22Rv1 (cell line): ENCODE results near the gene KRT4.

Experiments used
- ZFX ChIP-seq: fragments of 450-650 bp; IDR thresholded peaks from 2 replicates; pipeline ENCODE4 v1.6.1; 2017; ENCODE audit warnings: antibody characterized with exemption, borderline replicate concordance
- TF ChIP-seq, protein P1 (sequence below): fragments of 450-650 bp; IDR thresholded peaks from 2 replicates; pipeline ENCODE4 v1.5.1; 2017; ENCODE audit warnings: mild to moderate bottlenecking

DNA sequence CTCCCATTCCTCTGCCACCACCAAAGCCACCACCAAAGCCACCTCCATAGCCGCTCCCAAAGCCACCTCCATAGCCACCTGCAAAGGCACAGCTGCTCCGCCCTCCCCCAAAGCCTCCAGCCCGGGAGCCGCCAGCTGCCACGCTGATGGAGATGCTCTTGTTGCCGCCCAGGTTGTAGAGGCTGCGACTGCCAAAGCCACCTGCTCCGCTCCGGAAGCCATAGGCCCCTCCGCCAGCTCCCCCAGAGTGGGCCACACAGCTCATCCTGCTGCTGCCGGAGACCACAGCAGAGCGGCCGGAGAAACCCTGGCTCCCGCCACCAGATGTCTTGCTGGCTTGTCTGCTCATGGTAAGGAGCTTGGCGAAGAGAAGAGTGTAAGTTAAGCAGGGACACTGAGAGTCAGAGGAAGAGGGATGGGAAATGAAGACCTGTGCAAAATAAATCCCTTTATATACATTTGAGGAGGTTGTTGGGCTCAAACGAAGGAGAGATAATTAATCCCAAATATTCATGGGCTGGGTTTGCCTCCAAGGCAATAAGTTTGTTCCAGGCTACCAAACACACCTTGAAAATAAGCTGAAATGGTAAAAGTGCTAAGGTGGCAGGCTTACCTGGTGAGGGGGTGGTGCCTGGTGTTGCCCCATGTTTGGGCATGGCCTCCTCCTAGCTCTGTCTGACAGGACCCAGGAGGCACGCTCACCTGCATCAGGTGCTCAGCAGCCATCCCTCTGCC is 18.1 kb downstream of the KRT4 start, which contains the start of gene KRT3:
- TF ChIP-seq, protein P1, sequence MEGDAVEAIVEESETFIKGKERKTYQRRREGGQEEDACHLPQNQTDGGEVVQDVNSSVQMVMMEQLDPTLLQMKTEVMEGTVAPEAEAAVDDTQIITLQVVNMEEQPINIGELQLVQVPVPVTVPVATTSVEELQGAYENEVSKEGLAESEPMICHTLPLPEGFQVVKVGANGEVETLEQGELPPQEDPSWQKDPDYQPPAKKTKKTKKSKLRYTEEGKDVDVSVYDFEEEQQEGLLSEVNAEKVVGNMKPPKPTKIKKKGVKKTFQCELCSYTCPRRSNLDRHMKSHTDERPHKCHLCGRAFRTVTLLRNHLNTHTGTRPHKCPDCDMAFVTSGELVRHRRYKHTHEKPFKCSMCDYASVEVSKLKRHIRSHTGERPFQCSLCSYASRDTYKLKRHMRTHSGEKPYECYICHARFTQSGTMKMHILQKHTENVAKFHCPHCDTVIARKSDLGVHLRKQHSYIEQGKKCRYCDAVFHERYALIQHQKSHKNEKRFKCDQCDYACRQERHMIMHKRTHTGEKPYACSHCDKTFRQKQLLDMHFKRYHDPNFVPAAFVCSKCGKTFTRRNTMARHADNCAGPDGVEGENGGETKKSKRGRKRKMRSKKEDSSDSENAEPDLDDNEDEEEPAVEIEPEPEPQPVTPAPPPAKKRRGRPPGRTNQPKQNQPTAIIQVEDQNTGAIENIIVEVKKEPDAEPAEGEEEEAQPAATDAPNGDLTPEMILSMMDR: no peak
- TF ChIP-seq ZFX: no peak
